Left ventricle myocardium inferior (tissue), 1 donor: ENCODE measurements around the gene PGP. TPM values are rescaled to one million over a fixed set of nuclear protein-coding genes. Genes with fewer than 3 reads are reported as not detected.

Source experiments
- DNase-seq: peaks from one replicate; pipeline ENCODE4 v3.0.0-alpha.2; 2020
- H3K27ac ChIP-seq: fragments of 200-600 bp; replicated peaks from 2 replicates; pipeline ENCODE4 v1.8.0; 2021
- H3K27me3 ChIP-seq: fragments of 200-600 bp; 2 replicates; pipeline ENCODE4 v1.8.0; 2021; ENCODE audit warnings: low read depth
- H3K36me3 ChIP-seq: fragments of 200-600 bp; 2 replicates; pipeline ENCODE4 v1.8.0; 2021
- H3K4me1 ChIP-seq: fragments of 200-600 bp; 2 replicates; pipeline ENCODE4 v1.8.0; 2021
- H3K4me3 ChIP-seq: fragments of 200-600 bp; 2 replicates; pipeline ENCODE4 v1.8.0; 2021; ENCODE audit warnings: mild to moderate bottlenecking, moderate library complexity
- H3K9me3 ChIP-seq: fragments of 200-600 bp; replicated peaks from 2 replicates; pipeline ENCODE4 v1.8.0; 2021
- intact Hi-C: fragments of 100-400 bp; cut with micrococcal nuclease; formaldehyde crosslinking; loops from one replicate; pipeline ENCODE4 v1.11.0; 2022
- total RNA-seq: library from RNA; stranded (reverse); fragmentation: NEBNext Ultra II Directional; extraction: Animal tissue kit (Norgen Biotek cat#: 25700); gene quantifications from one replicate; pipeline ENCODE4 v1.2.1, GENCODE V29; 2021
- TF ChIP-seq, protein P1 (sequence below): fragments of 200-600 bp; IDR thresholded peaks from 2 replicates; pipeline ENCODE4 v1.8.0; 2021; ENCODE audit warnings: antibody characterized with exemption, mild to moderate bottlenecking, borderline replicate concordance
- donor health status: DM: no; HTN: yes; CAD: no; lungs with severe emphysema.

Gene PGP
- total RNA-seq, 1 donor from 2014 or later = 34.1 TPM

DNA sequence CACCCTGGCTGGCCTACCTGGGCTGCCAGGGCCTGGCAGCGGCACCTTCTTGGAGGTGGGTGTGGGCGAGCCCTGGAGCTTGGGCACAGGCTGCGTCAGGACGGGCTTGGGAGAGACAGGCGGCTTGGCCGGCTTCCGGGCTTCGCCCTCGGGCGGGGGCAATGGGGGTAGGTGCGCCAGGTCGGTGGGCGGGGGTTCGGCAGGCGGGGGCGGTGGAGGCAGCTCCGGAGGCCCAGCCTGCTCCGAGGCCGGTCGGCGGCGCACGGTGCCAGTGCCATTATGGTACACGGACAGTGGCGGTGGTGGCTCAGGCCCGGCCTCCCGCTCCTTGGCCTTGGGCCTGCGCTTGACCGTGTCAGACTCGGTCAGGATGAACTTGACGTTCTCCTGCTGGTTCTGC lies 35.1 kb downstream of the PGP start:
- H3K27ac ChIP-seq = no peak overlapping the region
- no peaks in the 10 kb centered on the region for H3K4me1 ChIP-seq
- intact Hi-C loops = no loop called here
- no peaks in the 10 kb centered on the region for H3K9me3 ChIP-seq
- no peak overlapping the region for H3K4me3 ChIP-seq
- TF ChIP-seq, protein P1, sequence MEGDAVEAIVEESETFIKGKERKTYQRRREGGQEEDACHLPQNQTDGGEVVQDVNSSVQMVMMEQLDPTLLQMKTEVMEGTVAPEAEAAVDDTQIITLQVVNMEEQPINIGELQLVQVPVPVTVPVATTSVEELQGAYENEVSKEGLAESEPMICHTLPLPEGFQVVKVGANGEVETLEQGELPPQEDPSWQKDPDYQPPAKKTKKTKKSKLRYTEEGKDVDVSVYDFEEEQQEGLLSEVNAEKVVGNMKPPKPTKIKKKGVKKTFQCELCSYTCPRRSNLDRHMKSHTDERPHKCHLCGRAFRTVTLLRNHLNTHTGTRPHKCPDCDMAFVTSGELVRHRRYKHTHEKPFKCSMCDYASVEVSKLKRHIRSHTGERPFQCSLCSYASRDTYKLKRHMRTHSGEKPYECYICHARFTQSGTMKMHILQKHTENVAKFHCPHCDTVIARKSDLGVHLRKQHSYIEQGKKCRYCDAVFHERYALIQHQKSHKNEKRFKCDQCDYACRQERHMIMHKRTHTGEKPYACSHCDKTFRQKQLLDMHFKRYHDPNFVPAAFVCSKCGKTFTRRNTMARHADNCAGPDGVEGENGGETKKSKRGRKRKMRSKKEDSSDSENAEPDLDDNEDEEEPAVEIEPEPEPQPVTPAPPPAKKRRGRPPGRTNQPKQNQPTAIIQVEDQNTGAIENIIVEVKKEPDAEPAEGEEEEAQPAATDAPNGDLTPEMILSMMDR = no peak
- peaks cover 7% of the 10 kb centered on the region for H3K27me3 ChIP-seq
- H3K36me3 ChIP-seq = peaks cover 34% of the 10 kb centered on the region
- DNase-seq = no peak

DNA sequence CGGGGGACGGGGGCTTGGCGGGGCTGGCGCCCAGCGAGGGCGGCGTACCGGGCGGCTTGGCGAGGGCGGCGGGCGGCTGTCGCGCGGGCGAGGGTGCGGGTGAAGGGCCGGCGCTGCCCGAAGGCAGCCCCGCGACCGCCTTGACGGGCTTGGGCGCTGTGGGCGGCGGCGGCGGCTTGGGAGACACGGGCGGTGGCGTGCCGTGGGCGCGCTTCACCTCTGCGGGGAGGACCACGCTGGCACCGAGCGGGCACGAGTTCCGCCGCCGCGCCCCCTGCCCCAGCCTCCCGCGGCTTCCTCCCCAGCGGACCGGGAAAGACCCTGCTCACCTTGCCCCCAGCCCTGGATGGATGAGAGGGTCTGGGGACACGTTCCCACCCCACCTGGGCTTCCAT lies 35.5 kb downstream of the PGP start:
- intact Hi-C loops = no loop called here
- Histone ChIP-seq H3K4me3 (no peak overlapping the region), H3K36me3 (peaks cover 39% of the 10 kb centered on the region), H3K4me1 (no peaks in the 10 kb centered on the region), H3K9me3 (no peaks in the 10 kb centered on the region), H3K27me3 (peaks cover 7% of the 10 kb centered on the region), H3K27ac (no peak overlapping the region)
- no peak for DNase-seq
- TF ChIP-seq, protein P1 = no peak

DNA sequence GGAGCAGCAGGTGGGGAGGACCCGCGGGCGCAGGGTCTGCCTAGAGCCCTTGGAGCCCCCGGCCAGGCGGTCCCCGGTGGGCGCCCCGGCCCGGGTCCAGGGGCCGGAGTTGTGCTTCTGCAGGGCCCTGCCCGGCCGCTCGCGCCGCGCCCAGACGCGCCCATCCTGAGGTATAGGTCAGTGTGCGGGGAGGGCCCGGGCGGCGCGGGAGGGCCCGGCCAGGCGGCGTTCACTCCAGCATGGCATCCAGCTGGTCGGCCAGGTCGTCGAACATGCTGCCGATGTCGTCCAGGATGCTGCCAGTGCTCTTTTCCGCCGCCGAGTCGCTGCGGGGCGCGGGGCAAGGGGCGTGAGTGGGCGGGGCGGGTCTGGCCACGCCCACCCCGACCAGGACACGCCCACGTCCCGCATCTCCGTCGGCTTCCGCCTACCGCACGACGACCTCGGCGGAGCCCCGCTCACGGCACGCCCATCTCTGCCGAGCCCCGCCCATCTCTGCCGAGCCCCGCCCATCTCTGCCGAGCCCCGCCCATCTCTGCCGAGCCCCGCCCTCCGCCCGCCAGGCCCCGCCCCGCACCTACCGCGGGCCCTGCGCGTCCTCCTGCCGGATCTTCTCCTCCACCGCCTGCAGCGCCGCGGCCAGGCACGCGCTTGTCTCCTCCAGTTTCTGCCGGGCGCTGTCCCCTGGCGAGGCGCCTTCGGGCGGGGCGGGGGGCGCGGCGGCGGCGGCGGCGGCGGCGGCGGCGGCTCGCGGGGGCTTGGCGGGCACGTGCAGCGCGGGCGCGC lies 36.1 kb downstream of the PGP start:
- H3K4me3 ChIP-seq = no peak overlapping the region
- peaks cover 45% of the 10 kb centered on the region for H3K36me3 ChIP-seq
- TF ChIP-seq, protein P1 = no peak
- no peak overlapping the region for H3K27ac ChIP-seq
- H3K27me3 ChIP-seq = peaks cover 7% of the 10 kb centered on the region
- no peak for DNase-seq
- no peaks in the 10 kb centered on the region for H3K4me1 ChIP-seq
- intact Hi-C loops = no loop called here
- no peaks in the 10 kb centered on the region for H3K9me3 ChIP-seq

DNA sequence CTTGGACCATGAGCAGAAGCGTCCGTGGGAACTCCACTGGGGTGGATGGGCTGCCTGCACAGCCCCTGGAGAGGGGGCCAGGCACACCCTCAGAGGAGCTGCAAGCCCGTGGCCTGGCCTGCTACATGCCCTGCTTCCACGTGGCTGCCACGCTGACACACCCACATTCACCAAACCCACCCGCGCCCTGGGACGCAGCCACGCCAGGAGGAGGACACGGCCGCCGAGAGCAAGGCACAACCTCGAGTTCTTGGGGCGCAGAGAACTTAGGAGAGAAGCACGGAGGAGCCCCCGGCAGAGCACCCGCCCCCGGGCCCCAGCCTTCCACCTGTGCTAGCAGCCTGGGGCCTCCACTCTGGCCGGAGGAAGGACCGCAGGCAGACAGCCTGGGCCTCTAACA lies 37.1 kb downstream of the PGP start:
- no peak overlapping the region for H3K4me3 ChIP-seq
- no peak overlapping the region for H3K27ac ChIP-seq
- intact Hi-C loops = no loop called here
- TF ChIP-seq, protein P1 = no peak
- DNase-seq = no peak
- H3K9me3 ChIP-seq = no peaks in the 10 kb centered on the region
- peaks cover 52% of the 10 kb centered on the region for H3K36me3 ChIP-seq
- no peaks in the 10 kb centered on the region for H3K4me1 ChIP-seq
- peaks cover 7% of the 10 kb centered on the region for H3K27me3 ChIP-seq

DNA sequence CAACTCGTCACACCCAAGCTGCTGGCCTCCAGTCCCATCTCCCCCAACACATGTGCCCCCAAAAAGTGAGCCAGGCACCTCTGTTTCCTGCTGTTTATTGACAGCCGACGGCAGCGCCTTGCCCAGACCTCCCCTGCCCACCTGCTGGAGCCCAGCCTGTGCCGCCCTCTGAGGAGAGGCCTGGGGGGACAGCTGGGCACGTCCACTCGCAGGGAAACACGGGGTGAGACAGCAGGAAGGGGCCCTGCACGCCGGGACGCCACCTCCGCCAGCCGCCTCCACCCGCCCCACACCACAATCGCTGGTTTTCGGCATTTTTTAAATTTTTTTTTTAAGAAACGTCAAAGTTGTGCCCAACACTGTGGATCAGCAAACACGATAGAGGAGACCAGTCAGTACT lies 37.5 kb downstream of the PGP start:
- H3K9me3 ChIP-seq = no peaks in the 10 kb centered on the region
- DNase-seq = no peak
- intact Hi-C loops = no loop called here
- no peak overlapping the region for H3K27ac ChIP-seq
- H3K4me3 ChIP-seq = no peak overlapping the region
- TF ChIP-seq, protein P1 = no peak
- peaks cover 7% of the 10 kb centered on the region for H3K27me3 ChIP-seq
- peaks cover 54% of the 10 kb centered on the region for H3K36me3 ChIP-seq
- H3K4me1 ChIP-seq = no peaks in the 10 kb centered on the region
